BJ (cell line): Measurements from ENCODE around the gene UGT3A2. TPM values are rescaled to one million over a fixed set of nuclear protein-coding genes. Genes with fewer than 3 reads are reported as not detected.

Experiments used
- CTCF ChIA-PET: fragments of 350-600 bp; formaldehyde crosslinking; extraction: SDS; loops from one replicate; lab custom pipeline; 2021; ENCODE audit warnings: antibody characterized with exemption, inconsistent platforms; lab: Yijun Ruan, JAX
- POLR2A ChIA-PET: fragments of 300-600 bp; sonication (Branson Sonifier 250); formaldehyde crosslinking; extraction: SDS; loops from one replicate; lab custom pipeline; 2021; ENCODE audit warnings: antibody characterized with exemption; lab: Charles Lee
- DNase-seq: peaks from one replicate; pipeline ENCODE4 v3.0.0-alpha.2; 2011; ENCODE audit warnings: low read depth
- H3K27me3 ChIP-seq: 2 replicates; pipeline ENCODE4 v1.6.0; 2011; ENCODE audit warnings: low read length; ENCODE audit not compliant: control insufficient read depth, insufficient read depth
- H3K36me3 ChIP-seq: 2 replicates; pipeline ENCODE4 v1.5.1; 2011; ENCODE audit warnings: low read length; ENCODE audit not compliant: control insufficient read depth, insufficient read depth
- H3K4me3 ChIP-seq: 2 replicates; pipeline ENCODE4 v1.5.1; 2011; ENCODE audit warnings: low read depth, mild to moderate bottlenecking, control low read depth, low read length
- polyA plus RNA-seq: library from polyadenylated mRNA; depleted of rRNA; stranded (reverse); fragments of >200 nt; gene quantifications from 2 replicates; pipeline ENCODE4 v1.2.3, GENCODE V29; 2011
- TF ChIP-seq, protein P1 (sequence below): IDR thresholded peaks from 2 replicates; pipeline ENCODE4 v1.5.1; 2011; ENCODE audit warnings: low read depth, mild to moderate bottlenecking, control low read depth, inconsistent platforms, low read length, moderate library complexity; ENCODE audit not compliant: insufficient read depth

The UGT3A2 gene
- polyA plus RNA-seq, 1 experiment: not detected

DNA sequence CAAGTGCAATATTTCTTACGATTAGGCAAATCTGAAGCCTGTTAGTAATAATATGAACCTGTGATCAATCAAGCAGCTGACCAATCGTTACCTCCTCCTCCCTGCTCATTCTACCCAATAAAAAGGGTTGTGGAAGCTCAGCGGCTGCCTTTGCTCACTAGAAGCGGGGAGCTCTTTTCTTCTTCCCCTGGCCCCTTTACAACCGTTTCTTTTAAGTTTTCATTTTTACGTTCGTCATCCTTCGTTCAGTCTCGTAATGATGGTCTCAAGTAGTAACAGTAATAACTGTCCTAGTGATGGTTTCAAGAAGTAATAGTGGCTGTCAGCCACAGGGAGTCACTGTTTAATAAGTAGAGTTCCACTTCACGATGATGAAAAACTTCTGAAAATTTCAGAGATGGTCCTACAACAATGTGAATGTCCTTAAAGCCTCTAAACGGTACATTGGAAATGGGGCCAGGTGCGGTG, 6.2 kb downstream of the UGT3A2 start:
- H3K36me3 ChIP-seq: no peaks in the 10 kb centered on the region
- H3K4me3 ChIP-seq: no peak overlapping the region
- DNase-seq: no peak
- ChIA-PET CTCF (interaction anchor here (0.7 to 1.5 kb wide), 4 partner anchors 11 to 248 kb away, joined by 3 to 7 read pairs (median 4); no protein-coding TSS in a partner anchor), POLR2A (no interaction called here)
- peaks cover 3% of the 10 kb centered on the region for H3K27me3 ChIP-seq
- TF ChIP-seq, protein P1, sequence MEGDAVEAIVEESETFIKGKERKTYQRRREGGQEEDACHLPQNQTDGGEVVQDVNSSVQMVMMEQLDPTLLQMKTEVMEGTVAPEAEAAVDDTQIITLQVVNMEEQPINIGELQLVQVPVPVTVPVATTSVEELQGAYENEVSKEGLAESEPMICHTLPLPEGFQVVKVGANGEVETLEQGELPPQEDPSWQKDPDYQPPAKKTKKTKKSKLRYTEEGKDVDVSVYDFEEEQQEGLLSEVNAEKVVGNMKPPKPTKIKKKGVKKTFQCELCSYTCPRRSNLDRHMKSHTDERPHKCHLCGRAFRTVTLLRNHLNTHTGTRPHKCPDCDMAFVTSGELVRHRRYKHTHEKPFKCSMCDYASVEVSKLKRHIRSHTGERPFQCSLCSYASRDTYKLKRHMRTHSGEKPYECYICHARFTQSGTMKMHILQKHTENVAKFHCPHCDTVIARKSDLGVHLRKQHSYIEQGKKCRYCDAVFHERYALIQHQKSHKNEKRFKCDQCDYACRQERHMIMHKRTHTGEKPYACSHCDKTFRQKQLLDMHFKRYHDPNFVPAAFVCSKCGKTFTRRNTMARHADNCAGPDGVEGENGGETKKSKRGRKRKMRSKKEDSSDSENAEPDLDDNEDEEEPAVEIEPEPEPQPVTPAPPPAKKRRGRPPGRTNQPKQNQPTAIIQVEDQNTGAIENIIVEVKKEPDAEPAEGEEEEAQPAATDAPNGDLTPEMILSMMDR: peak; percentile 47

DNA sequence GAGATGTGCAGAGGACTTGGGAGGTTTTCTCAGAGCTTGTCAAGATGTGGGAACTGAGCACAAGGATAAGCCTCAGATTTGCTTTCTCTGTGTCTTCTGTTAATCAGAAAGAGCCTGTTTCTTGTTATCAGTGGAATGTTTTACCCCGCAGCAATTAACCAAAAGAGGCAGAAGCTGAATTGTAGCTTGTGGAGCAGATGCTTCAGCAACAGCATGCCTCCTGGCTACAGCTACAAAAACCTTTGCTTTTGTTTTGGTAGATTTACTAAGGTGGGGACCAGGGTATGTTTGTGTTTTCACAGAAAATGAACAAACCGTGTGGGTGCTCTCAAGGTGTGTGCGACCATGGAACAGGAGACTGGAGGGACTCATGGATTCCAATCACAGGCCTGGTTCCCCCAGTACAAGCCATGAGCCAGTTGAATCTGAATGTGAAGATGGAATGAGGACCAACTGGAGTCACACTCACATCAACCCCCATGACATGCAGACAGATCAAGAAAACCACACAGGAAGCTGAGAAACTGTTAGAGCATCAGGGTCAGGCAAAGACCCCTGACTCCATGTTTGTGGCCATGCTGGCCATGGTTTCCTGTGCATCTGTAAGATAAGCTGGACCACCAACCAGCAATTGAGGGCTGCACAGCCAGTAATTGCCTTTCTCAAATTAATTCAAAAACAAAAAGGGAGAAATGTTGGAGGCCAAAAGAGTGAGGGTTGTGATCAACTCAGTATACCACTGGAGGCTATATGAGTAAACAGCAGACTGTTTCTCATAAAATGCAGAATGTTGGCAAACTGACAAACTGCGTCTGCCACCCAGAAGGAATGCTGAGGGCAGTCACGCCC, 6.9 kb downstream of the UGT3A2 start:
- CTCF ChIA-PET: interaction anchor here (0.7 to 1.5 kb wide), 4 partner anchors 12 to 248 kb away, joined by 3 to 7 read pairs (median 4); no protein-coding TSS in a partner anchor
- H3K27me3 ChIP-seq: peaks cover under 1% of the 10 kb centered on the region; the same call in 1 of the 2 replicates
- TF ChIP-seq, protein P1: no peak
- DNase-seq: peak; percentile 37
- POLR2A ChIA-PET: no interaction called here
- no peak overlapping the region for H3K4me3 ChIP-seq
- no peaks in the 10 kb centered on the region for H3K36me3 ChIP-seq

DNA sequence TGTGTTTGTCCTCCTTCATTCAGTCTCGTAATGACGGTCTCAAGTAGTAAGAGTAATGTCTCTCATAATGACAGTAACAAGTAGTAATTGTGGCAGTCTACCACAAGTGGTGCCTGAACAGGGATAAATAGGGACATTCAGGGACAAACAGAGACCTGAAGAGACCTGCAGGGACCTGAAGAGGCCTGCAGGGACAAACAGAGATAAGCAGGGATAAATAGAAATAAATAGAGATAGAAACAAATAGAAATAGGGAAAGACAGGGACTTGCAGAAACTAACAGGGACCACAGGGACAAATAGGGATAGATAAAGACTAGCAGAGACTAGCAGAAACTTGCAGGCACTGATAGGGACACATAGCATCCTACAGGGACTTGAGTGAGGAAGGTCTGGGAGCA, 7.9 kb downstream of the UGT3A2 start:
- Histone ChIP-seq H3K27me3 (no peaks in the 10 kb centered on the region; the same call in 1 of the 2 replicates), H3K4me3 (no peak overlapping the region), H3K36me3 (no peaks in the 10 kb centered on the region)
- CTCF ChIA-PET: interaction anchor here (0.8 kb wide), 1 partner anchor 20 kb away, joined by 5 read pairs; no protein-coding TSS in a partner anchor
- TF ChIP-seq, protein P1: no peak
- DNase-seq: no peak
- POLR2A ChIA-PET: no interaction called here

DNA sequence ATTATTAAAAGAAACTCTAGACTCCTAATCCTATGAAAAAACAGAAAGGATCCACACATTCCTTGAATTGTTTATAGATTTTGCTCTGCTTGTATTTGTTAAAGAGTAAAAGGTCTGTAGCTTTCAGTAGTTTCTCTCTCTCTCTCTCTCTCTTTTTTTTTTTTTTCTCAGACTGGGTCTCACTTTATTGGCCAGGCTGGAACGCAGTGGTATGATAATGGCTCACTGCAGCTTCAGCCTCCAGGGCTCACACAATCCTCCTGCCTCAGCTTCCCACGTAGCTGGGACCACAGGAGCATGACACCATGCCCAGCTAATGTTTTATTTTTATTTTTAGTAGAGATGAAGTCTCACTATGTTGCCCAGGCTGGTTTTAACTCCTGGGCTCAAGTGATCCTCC, 9.3 kb downstream of the UGT3A2 start:
- Histone ChIP-seq H3K4me3 (no peak overlapping the region), H3K36me3 (no peaks in the 10 kb centered on the region), H3K27me3 (no peaks in the 10 kb centered on the region; the same call in 1 of the 2 replicates)
- TF ChIP-seq, protein P1: no peak
- CTCF ChIA-PET: no interaction called here
- no peak for DNase-seq
- POLR2A ChIA-PET: no interaction called here

DNA sequence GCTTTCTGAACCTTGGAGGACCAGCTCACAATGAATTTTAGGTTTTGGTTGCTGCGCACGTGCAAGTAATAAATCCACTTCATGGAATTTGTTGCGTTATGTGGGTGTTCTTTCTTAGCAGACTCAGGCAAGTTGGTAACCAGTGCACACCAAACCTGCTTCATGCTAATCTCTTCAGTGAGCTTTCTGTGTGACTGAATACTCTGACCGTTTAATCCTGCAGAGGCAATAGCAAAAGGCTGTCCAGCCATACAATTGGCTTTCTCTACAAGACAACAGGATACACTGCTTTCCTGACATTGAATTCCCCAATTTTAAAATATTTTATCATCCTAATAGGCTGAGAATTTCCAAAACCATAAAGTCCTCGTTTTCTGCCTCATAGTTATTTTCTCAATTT, 10.3 kb downstream of the UGT3A2 start:
- no peak overlapping the region for H3K4me3 ChIP-seq
- DNase-seq: no peak
- POLR2A ChIA-PET: no interaction called here
- no peaks in the 10 kb centered on the region; the same call in 1 of the 2 replicates for H3K27me3 ChIP-seq
- no peaks in the 10 kb centered on the region for H3K36me3 ChIP-seq
- CTCF ChIA-PET: interaction anchor here (0.8 to 0.9 kb wide), 2 partner anchors 23 to 209 kb away, joined by 3 to 4 read pairs; no protein-coding TSS in a partner anchor
- TF ChIP-seq, protein P1: no peak
